NCI-H510A (cell line): ENCODE results near the gene UBL4A.

ENCODE experiments used
- DNase-seq: peaks from one replicate; lab custom pipeline; 2025; lab: John Stamatoyannopoulos, UW

The UBL4A gene

GRCh38 chrX:154460326-154460725, 26.1 kb downstream of the UBL4A start:
- DNase-seq = no peak

GRCh38 chrX:154459832-154460231, 26.6 kb downstream of the UBL4A start:
- no peak for DNase-seq

GRCh38 chrX:154458954-154459778, 27.2 kb downstream of the UBL4A start:
- no peak for DNase-seq

GRCh38 chrX:154458116-154458953, 28.1 kb downstream of the UBL4A start, which contains the start of gene PLXNA3:
PLXNA3 (plus strand) TSS chrX:154458281; CDS start chrX:154460184, 1,903 bp downstream.
- no peak for DNase-seq

GRCh38 chrX:154457491-154458115, 28.8 kb downstream of the UBL4A start:
- peak; percentile 52 for DNase-seq

- no peak for DNase-seq
Measured at GRCh38 chrX:154452823-154453222, 33.6 kb downstream of the UBL4A start.

- no peak for DNase-seq
Measured at GRCh38 chrX:154450312-154450711, 36.1 kb downstream of the UBL4A start.

- DNase-seq = no peak
Measured at GRCh38 chrX:154449618-154450017, 36.8 kb downstream of the UBL4A start.

- DNase-seq = no peak
Measured at GRCh38 chrX:154448484-154448883, 37.9 kb downstream of the UBL4A start.

- no peak for DNase-seq
Measured at GRCh38 chrX:154446430-154446829, 40.0 kb downstream of the UBL4A start.

GRCh38 chrX:154445776-154446175, 40.6 kb downstream of the UBL4A start:
- DNase-seq = no peak

GRCh38 chrX:154444755-154445246, 41.6 kb downstream of the UBL4A start:
- no peak for DNase-seq

- DNase-seq = peak; percentile 57
Measured at GRCh38 chrX:154443992-154444754, 42.2 kb downstream of the UBL4A start, which contains the start of gene FAM50A. FAM50A (plus strand) TSS chrX:154444141; CDS start chrX:154444236, 95 bp downstream.

GRCh38 chrX:154443479-154443910, 42.9 kb downstream of the UBL4A start:
- DNase-seq = no peak

- DNase-seq = no peak
Measured at GRCh38 chrX:154441984-154442707, 44.3 kb downstream of the UBL4A start.

GRCh38 chrX:154441564-154441963, 44.9 kb downstream of the UBL4A start:
- DNase-seq = no peak

GRCh38 chrX:154440623-154441357, 45.6 kb downstream of the UBL4A start:
- no peak for DNase-seq

- no peak for DNase-seq
Measured at GRCh38 chrX:154439841-154440240, 46.6 kb downstream of the UBL4A start.

GRCh38 chrX:154437971-154438893, 48.2 kb downstream of the UBL4A start:
- no peak for DNase-seq
